Activated CD4-positive, alpha-beta T cell treated with anti-CD3 and anti-CD28 coated beads, Interleukin-2, amount 50 U/mL, for 48 hours (primary cell): ENCODE data around the gene ATF4.
"Not testable (repeated sequence)": the region's sequence is repeated elsewhere in the genome, so short reads cannot be mapped to it uniquely, and the experiment has no call there.

Experiments
- DNase-seq, 2 experiments: peaks; one replicate each; pipeline ENCODE4 v3.0.0-alpha.2; 2020

Gene ATF4

GRCh38 chr22:39490135-39490798 lies 30.1 kb upstream of the ATF4 start:
- peak; percentile 81 to 86 for DNase-seq

DNA sequence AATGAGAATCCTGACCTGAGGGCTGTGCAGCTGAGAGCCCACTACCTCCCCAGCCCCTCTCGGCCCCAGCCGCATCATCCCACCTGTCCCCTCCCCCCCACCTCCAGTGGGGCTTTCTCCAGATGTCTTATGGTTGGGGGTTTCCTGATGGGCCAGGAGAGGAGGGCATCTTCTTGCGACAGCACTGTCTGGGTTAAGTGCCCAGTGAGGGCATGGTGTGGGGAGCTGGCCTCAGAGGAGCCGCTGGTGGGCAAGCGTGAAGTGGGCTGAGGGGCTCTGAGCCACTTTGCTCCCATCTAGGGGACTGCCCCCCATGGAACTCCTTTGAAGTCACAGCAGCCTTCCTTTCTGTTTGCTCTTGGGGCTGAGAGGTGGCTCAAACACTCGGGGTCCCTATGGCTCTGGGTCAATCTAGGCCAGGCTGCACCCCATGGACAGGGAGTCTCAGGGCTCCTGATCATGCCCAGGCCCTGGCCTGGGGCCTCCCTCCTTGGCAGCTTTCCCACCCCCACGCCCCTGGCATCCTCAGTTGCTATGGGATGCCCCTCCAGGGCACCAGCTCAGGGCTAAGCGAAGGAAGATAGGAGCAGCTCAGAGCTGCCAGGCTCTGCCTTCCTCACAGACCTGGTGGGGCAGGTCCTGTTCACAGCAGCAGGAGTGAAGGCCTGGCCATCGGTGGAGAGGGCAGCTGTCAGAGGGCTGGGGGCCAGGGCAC lies 29.2 kb upstream of the ATF4 start:
- no peak for DNase-seq

DNA sequence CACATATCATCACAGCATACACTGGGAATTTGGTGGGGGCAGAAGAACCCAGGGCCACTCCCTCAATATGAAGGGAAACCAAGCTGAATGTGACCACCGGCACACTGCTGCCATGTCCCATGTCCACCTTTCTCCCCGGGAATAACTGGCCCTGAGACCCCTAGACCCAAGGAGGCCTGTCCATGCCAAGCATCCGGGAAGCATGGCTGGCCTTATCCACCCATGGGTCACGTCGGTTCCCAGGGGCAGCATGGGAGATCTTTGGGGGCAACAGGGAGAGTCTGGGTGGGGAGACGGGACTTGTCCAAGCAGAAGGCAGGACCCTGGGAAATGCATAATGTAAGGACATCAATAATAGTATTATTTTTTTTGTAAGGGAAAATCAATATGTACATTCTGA lies 28.7 kb upstream of the ATF4 start:
- no peak for DNase-seq

DNA sequence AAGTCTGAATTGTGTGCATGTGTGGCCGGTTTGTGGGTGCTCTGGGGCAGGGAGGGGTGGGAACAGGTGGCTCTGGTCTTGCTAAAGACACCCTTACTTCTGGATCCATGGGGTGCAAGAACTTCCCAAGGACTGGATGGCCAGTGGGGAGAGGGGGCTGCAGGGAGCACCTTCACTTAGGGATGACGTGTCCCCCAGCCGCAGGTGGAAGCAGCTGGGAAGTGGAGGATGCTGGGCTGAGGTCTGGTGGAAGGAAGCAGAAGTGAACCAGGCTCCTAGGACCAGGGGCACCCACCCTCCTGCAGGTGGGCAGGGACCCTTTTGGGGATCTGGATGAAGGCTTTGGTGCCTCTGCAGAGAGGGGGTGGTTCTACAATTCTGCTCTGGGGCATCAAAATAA lies 28.2 kb upstream of the ATF4 start:
- DNase-seq: no peak

DNA sequence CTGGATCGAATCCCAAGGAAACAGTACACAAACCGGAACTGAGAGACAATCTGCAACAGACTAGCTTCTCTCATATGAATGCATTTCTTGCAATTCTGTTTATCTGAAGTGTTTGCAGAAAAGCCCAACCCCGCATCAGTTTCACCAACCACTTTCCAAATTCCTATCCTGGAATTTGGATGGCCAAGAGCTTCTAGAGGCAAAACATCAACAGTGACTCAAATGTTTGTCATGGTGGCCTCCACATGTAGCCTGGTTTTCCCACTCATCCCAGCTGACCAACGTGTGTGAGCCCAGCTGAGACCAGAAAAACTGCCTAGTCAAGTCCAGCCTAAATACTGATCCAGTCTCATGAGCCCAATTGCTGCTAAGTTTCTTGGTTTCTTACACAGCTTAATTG lies 26.6 kb upstream of the ATF4 start:
- DNase-seq: no peak

DNA sequence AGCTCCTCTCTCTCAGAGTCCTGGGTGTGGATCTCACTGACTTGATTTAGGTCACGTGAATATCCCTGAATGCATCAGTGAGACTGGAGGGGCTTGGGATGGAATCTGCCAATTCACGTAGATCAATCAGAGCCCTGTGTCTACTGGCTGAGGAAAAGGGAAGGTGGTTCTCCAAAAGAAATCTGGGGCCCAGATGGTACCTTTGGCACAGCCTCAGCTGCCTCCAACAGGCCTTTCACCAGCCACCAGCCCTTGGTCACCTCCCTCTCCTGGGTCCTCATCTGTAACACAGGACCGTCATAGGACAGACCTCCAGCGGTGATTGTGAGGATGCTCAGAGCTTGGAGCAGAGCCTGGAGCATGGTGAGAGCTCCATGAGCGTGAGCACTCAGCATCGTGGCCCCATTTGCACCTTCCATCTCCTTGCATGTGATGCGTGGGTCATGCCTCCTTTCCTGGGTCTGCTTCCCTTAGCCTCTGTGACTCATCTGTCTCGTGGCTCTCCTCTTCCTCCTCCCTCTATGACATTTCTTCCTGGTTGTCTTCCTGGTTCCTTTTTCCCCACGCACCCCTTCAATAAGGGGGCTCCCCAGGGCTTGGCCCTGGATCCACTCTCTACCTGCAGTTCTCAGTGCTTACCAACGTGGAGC lies 25.8 kb upstream of the ATF4 start:
- no peak for DNase-seq

DNA sequence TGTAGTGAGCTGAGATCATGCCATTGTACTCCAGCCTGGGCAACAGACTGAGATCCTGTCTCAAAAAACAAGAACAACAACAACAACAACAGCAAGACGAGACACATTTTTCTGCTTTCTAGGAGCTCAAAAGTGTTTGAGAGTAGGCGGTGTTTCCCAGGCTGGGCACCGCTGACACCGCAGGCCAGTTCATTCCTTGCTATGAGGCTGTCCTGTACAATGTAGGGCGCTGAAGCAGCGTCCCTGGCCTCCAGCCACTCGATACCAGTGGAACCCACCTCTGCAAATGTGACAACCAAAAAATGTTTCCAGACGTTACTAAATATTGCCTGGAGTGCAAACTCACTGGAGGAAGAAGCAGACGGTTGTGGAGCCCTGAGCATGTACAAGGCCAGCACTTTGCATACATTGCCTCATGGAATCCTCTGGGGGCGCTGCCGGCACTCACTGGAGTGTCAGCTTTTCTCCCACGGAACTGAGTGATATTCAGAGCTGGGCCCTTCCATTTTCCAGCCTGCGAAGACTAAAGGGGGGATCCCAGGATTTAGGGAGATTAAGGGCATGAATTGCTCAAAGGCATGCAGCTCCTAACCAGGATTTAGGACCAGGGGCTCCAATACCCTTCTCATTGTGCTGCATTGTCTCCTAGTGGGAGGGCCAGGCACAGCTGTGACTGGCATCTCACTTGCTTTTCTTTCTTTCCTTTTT lies 24.1 kb upstream of the ATF4 start:
- DNase-seq: peak; percentile 71 to 77

DNA sequence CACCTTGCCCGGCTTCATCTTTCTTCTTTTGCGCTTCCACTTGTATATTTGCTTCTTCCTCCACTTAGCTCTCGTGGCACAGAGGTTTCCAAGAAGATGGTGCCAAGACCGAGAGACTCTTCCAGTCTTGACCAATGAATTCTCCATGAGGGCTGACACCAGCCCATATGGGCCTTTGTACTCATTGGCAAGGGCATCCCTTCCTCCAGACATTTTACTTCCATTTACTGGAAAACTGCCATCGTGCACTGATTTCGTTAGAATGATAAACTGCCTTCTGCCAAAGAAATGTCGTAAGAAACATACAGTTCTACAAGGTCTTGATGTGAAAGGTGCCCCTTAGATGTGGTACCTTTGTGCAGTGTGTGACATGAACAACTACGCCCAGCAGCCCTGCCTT lies 22.9 kb upstream of the ATF4 start:
- no peak for DNase-seq

- no peak for DNase-seq
Measured at GRCh38 chr22:39498368-39498767, 22.0 kb upstream of the ATF4 start.

- no peak for DNase-seq
Measured at GRCh38 chr22:39498802-39499201, 21.6 kb upstream of the ATF4 start.

DNA sequence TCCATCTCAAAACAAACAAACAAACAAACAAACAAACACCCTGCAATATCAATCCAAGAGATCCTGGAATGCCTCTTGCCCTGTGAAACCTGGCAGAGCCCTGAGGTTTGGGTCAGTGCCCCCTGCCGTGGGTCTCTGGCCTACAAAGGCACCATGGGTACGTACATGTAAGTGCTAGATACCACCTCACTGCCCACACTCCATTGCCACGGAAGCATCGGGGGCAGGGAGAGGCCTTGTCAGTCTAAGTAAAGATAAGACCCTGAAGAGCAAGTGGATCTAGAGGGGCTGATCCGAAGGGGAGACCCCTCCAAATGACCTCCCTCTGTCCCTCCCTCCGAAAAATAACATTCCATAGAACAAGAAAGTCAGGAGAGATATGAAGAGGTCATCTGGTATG lies 20.3 kb upstream of the ATF4 start:
- DNase-seq: no peak

DNA sequence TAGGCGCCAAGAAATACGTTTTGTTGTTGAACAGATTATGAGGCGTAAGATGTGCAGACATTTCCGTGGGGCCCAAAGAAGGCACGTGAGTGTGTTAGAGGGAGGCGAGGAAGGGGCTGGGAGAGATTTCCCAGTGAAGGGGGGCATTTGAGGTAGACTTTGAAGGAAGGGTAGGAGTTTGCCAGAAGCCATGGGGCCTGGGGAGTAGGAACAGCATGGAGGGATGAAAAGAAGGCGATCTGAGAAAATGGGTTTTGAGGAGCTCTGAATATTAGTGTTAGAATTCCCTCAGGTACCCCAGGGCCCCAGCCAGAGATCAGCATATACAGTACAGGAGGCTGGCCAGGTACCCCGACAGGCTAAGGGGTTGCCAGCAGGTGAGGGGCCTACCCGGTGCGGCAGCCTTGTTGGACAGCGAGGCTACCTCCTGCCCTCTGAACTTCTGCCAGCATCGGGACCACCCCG lies 18.7 kb upstream of the ATF4 start:
- no peak for DNase-seq

GRCh38 chr22:39502109-39502788 lies 18.1 kb upstream of the ATF4 start, which contains the start of gene MIEF1:
Gene MIEF1 (plus strand): TSS chr22:39502290. CDS start chr22:39511295, 9,005 bp downstream.
- peak; percentile 96 to 97 for DNase-seq

DNA sequence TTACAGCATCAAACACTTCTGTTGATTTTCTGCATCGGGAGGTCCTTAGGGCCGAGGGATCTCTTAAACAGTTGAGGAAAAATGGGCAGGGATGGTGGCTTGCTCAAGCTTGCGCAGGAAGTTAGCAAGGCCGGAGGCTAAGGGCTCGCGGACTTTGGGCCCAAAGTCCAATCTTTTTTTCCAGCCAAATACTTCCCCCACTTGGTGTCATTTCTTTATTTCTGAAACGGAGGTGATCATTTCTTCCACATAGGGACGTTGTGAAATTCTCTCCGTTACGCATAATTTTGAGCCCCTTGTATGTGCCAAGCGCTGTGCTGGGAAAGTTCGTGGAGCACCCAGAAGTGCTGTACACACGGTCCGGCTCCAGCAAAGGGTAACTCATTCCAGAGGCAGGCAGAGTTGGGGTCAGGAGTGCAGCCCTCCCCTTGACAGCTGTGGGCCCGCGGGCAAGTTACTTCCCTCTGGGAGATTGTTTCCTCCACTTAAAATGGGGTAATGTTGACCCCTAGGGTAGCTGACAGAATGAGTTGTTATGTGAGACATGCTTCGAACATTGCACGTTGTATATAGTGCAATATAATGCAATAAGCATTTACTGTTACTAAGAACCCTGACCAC lies 17.5 kb upstream of the ATF4 start:
- no peak for DNase-seq

- DNase-seq: no peak
Measured at GRCh38 chr22:39503630-39504029, 16.7 kb upstream of the ATF4 start.

DNA sequence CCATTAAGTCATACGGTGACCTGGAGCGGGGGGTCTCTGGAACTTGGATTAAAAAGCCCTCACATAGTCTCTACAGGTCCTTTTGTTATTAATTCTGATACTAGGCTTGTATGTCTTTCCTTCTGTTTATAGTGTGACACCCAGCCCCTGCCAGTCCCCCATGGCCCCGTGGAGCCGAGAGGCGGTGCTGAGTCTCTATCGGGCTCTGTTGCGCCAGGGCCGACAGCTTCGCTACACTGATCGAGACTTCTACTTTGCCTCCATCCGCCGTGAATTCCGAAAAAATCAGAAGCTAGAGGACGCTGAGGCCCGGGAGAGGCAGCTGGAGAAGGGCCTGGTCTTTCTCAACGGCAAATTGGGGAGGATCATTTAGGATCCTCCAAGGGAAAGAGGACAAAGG lies 16.3 kb upstream of the ATF4 start:
- no peak for DNase-seq

- not testable (repeated sequence) for DNase-seq
Measured at GRCh38 chr22:39507021-39507420, 13.3 kb upstream of the ATF4 start.

DNA sequence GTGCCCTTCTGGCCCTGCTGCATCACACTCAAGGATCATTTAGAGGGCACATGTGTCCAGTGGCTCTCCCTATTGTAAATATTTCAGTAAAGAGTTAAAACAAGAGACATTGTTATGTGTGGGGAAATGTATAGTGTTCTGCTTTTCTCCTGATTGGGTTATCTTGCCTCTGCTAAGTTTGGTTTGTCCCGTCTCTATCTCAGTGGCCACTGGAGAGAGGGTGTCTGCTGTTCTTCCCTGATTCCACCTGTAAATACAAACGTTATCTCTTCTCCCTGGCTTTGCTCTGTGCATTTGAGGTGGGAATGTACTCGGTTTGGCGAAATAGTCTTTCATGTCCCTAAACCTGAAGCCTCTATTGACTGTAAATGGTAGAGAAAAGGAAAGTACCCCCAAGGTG lies 12.0 kb upstream of the ATF4 start:
- no peak for DNase-seq

DNA sequence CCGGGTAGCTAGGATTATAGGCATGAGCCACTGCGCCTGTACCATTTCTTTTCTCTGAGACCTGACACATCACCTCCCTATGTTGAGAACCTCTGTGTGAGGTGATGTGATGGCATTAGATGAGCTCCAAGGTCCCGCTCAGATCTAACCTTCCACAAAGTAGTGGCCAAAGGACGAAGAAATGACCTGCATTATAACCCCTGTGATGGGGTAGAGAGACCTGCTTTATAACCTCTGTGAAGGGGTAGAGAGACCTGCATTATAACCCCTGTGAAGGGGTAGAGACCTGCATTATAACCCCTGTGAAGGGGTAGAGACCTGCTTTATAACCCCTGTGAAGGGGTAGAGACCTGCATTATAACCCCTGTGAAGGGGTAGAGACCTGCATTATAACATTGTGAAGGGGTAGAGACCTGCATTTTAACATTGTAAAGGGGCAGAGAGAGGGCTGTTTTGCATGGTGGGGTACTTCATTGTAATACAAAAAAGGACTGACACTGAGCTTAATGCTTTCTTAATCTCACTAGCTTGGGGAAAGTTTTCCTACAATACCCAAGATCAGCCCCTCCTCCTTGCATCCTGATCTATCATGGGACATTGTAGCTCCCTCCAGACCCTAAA lies 9.7 kb upstream of the ATF4 start:
- DNase-seq: no peak

DNA sequence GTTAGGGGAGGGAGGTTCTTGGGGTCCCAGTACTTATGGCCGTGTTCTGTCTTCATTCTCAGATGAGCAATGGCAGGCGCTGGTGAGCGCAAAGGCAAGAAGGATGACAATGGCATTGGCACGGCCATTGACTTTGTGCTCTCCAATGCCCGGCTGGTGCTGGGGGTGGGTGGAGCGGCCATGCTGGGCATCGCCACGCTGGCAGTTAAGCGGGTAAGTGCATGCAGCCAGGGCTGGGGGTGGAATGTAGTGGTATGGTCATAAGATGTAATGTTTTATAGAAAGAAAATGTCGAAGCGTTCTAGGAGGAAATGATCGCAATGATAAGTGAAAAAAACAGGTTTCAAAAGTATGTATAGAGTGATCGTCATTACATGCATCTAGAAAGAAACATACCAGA lies 9.1 kb upstream of the ATF4 start:
- no peak for DNase-seq

- no peak for DNase-seq
Measured at GRCh38 chr22:39512026-39512425, 8.3 kb upstream of the ATF4 start.

GRCh38 chr22:39513791-39514190 lies 6.6 kb upstream of the ATF4 start:
- no peak for DNase-seq
